ENCODE data around the gene STK39.

- TF ChIP-seq CTCF (IDR thresholded peaks at IDR 0.05; ENCODE audit: poor library complexity, severe bottlenecking): no peak
- TF ChIP-seq RAD21 (conservative IDR thresholded peaks at IDR 0.05): no peak
- TF ChIP-seq EZH2 (IDR thresholded peaks at IDR 0.05; ENCODE audit: borderline replicate concordance, insufficient read depth, low read length, poor library complexity, severe bottlenecking): no peak
- TF ChIP-seq MXI1 (conservative IDR thresholded peaks at IDR 0.05; ENCODE audit: poor library complexity, severe bottlenecking): no peak
- no peak for TF ChIP-seq EP300 (conservative IDR thresholded peaks at IDR 0.05; ENCODE audit: poor library complexity, severe bottlenecking)
Observed at GRCh38 chr2:168033966-168034365, 213.4 kb downstream of the STK39 start.
